T-cell (primary cell): Measurements from ENCODE around the gene KLHDC3. TPM values are rescaled to one million over a fixed set of nuclear protein-coding genes. Genes with fewer than 3 reads are reported as not detected.

Experiments
- ATAC-seq, 4 experiments: fragments of 200-7000 bp in 3 of 4; fragments of 150-1000 bp in 1 of 4; cut with Tn5 transposase; replicated peaks in 1 of 4; 1 replicate in 3 of 4; 2 replicates in 1 of 4; pipeline ENCODE4 v1.10.0; 2021; ENCODE audit warnings: moderate library complexity in 3 of 4, mild to moderate bottlenecking in 2 of 4, moderate number of reproducible peaks in 1 of 4
- CTCF ChIA-PET, 2 donors: fragments of 300-600 bp; sonication (Branson Sonifier 250); formaldehyde crosslinking; loops; one replicate each; lab custom pipeline; 2022; ENCODE audit warnings: antibody characterized with exemption in 2 of 2; lab: Charles Lee
- POLR2A ChIA-PET, 2 donors: fragments of 300-600 bp; sonication (Branson Sonifier 250); formaldehyde crosslinking; loops; one replicate each; lab custom pipeline; 2022; ENCODE audit warnings: antibody characterized with exemption in 2 of 2; lab: Charles Lee
- DNase-seq, 35 experiments: peaks; one replicate each; pipeline versions ENCODE4 v3.0.0 to v3.0.0-alpha.2; 2013 to 2023
- H3K27ac ChIP-seq: one replicate; pipeline ENCODE4 v1.5.1; 2013; ENCODE audit warnings: low read length
- H3K27me3 ChIP-seq, 2 experiments: replicated peaks in 1 of 2; 1 replicate in 1 of 2; 2 replicates in 1 of 2; pipeline versions ENCODE4 v1.6.1 to v1.7.0; 2013; ENCODE audit warnings: low read length in 1 of 2, mixed read lengths in 1 of 2; ENCODE audit not compliant: control insufficient read depth in 2 of 2, insufficient read depth in 2 of 2; ENCODE audit errors: extremely low read depth in 1 of 2
- H3K36me3 ChIP-seq, 2 donors: 1 replicate in 1 of 2; 2 replicates in 1 of 2; pipeline versions ENCODE4 v1.6.1 to v1.7.0; 2013; ENCODE audit warnings: low read length in 1 of 2; ENCODE audit not compliant: control insufficient read depth in 2 of 2, insufficient read depth in 1 of 2; ENCODE audit errors: extremely low read depth in 1 of 2
- H3K4me1 ChIP-seq, 2 experiments: 1 replicate in 1 of 2; 2 replicates in 1 of 2; pipeline versions ENCODE4 v1.6.1 to v1.7.0; 2013; ENCODE audit warnings: low read length in 2 of 2, mixed read lengths in 1 of 2; ENCODE audit not compliant: insufficient read depth in 2 of 2, control insufficient read depth in 1 of 2; ENCODE audit errors: extremely low read depth in 1 of 2
- H3K4me3 ChIP-seq, 2 donors: 1 replicate in 1 of 2; 2 replicates in 1 of 2; pipeline versions ENCODE4 v1.5.1 to v1.7.0; 2013; ENCODE audit warnings: mild to moderate bottlenecking in 2 of 2, low read length in 1 of 2, moderate library complexity in 1 of 2; ENCODE audit not compliant: control insufficient read depth in 1 of 2; ENCODE audit errors: extremely low read depth in 1 of 2
- H3K9me3 ChIP-seq: 2 replicates; pipeline ENCODE4 v1.7.0; 2013
- H3K27ac Mint-ChIP-seq, 2 donors: one replicate each; pipeline ENCODE4 v1.8.0; 2020 to 2021; ENCODE audit warnings: mild to moderate bottlenecking in 2 of 2, mixed read lengths in 2 of 2
- H3K27me3 Mint-ChIP-seq, 2 donors: one replicate each; pipeline ENCODE4 v1.8.0; 2021 to 2022; ENCODE audit warnings: mixed read lengths in 2 of 2
- H3K36me3 Mint-ChIP-seq: one replicate; pipeline ENCODE4 v1.8.0; 2021; ENCODE audit warnings: mixed read lengths
- H3K4me1 Mint-ChIP-seq, 3 donors: one replicate each; pipeline ENCODE4 v1.8.0; 2020 to 2022; ENCODE audit warnings: mixed read lengths in 3 of 3, mild to moderate bottlenecking in 1 of 3
- H3K4me3 Mint-ChIP-seq, 3 donors: one replicate each; pipeline ENCODE4 v1.8.0; 2020 to 2022; ENCODE audit warnings: mild to moderate bottlenecking in 3 of 3, mixed read lengths in 3 of 3, moderate library complexity in 3 of 3
- H3K9me3 Mint-ChIP-seq, 3 donors: one replicate each; pipeline ENCODE4 v1.8.0; 2020 to 2022; ENCODE audit warnings: mixed read lengths in 3 of 3
- WGBS: methylation state at CpG from one replicate; pipeline ENCODE4 v1.1.5; 2013; ENCODE audit warnings: missing lambda C conversion rate; ENCODE audit not compliant: insufficient coverage; 5-methylcytosine and 5-hydroxymethylcytosine counted together
- total RNA-seq, 35 experiments: library from RNA in 6 of 35; stranded (reverse) in 6 of 35; fragments of 120-200 nt in 1 of 35; gene quantifications; one replicate each; pipeline versions ENCODE4 v1.2.1 to v1.2.4 and lab custom pipeline; 2013 to 2026

KLHDC3 gene
- total RNA-seq, 5 donors from 2014 or later (not counting 1 experiment from before 2014, with no cell fraction given) = 40.5 to 75.3 (median 66.9) TPM

GRCh38 chr6:42978839-42979522 lies 35.1 kb upstream of the KLHDC3 start, which contains the start of gene PEX6:
TSS of gene PEX6 (minus strand) at chr6:42979181. CDS start at chr6:42979150, 31 bp downstream.
- H3K4me1 Mint-ChIP-seq = peaks cover 48 to 54% (median 49%) of the 10 kb centered on the region in 3 donors

GRCh38 chr6:42979523-42980177 lies 34.4 kb upstream of the KLHDC3 start:
- WGBS = 18% methylated on average over 6 of the region's 9 CpGs
- Mint-ChIP-seq H3K27me3 (no peaks in the 10 kb centered on the region), H3K4me1 (peaks cover 50 to 57% (median 50%) of the 10 kb centered on the region in 3 donors), H3K9me3 (no peaks in the 10 kb centered on the region), H3K27ac (peak overlapping the region; percentile 97 to 99), H3K36me3 (no peaks in the 10 kb centered on the region), H3K4me3 (peak overlapping the region; percentile 88 to 93 (median 92))
- ATAC-seq = peak; percentile 6 to 18 (median 10)
- Histone ChIP-seq H3K27me3 (no peaks in the 10 kb centered on the region), H3K36me3 (peaks cover 0 to 6% of the 10 kb centered on the region in 2 donors), H3K4me3 (peak overlapping the region; percentile 72 to 85), H3K4me1 (peaks cover 23 to 49% of the 10 kb centered on the region in 2 experiments), H3K27ac (peak overlapping the region; percentile 85), H3K9me3 (no peaks in the 10 kb centered on the region)
- ChIA-PET POLR2A (interaction anchor here (0.5 to 1.6 kb wide), 15 partner anchors 11 to 1019 kb away, joined by 3 to 15 read pairs (median 4); partner anchors contain the start of genes CNPY3 (in 1 of the 2), CUL7 (in 1 of the 2), KLHDC3 (in 1 of the 2) and MEA1 (in 1 of the 2)), CTCF (interaction anchor here (0.5 to 1.1 kb wide), 10 partner anchors 8 to 309 kb away, joined by 3 to 5 read pairs (median 3); partner anchors contain the start of genes KLC4 (in 1 of the 2) and MRPL2 (in 1 of the 2))
- DNase-seq = peak in 1 of 35 experiments; percentile 37

More at GRCh38 chr6:42978839-42979522, 35.1 kb upstream of the KLHDC3 start, which contains the start of gene PEX6:
- Mint-ChIP-seq H3K36me3 (no peaks in the 10 kb centered on the region), H3K27ac (peak within 1 kb of the TSS; percentile 97 to 99), H3K9me3 (no peaks in the 10 kb centered on the region), H3K4me3 (peak within 1 kb of the TSS; percentile 88 to 93 (median 92)), H3K27me3 (no peaks in the 10 kb centered on the region)
- peaks cover 0 to 9% of the 10 kb centered on the region in 2 donors for H3K36me3 ChIP-seq
- ATAC-seq (peak; percentile 94 to 96 (median 95)), DNase-seq (peak; percentile 88 to 98 (median 95))
- POLR2A ChIA-PET = interaction anchor here (0.5 to 1.6 kb wide), 17 partner anchors 11 to 1019 kb away, joined by 3 to 15 read pairs (median 4); partner anchors contain the start of genes BICRAL (in 1 of the 2), CNPY3 (in 1 of the 2), CUL7 (in 1 of the 2) and KLHDC3 (in 1 of the 2)
- H3K9me3 ChIP-seq = no peaks in the 10 kb centered on the region
- H3K27me3 ChIP-seq = no peaks in the 10 kb centered on the region
- WGBS = 0% methylated on average over 43 of the region's 59 CpGs
- peak within 1 kb of the TSS; percentile 72 to 85 for H3K4me3 ChIP-seq
- H3K4me1 ChIP-seq = peaks cover 23 to 48% of the 10 kb centered on the region in 2 experiments
- H3K27ac ChIP-seq = peak within 1 kb of the TSS; percentile 85
- CTCF ChIA-PET = interaction anchor here (0.5 to 1.1 kb wide), 11 partner anchors 9 to 308 kb away, joined by 3 to 5 read pairs (median 3); partner anchors contain the start of genes KLC4 (in 1 of the 2) and MRPL2 (in 1 of the 2)

- peak overlapping the region; percentile 17 to 60 for H3K27ac Mint-ChIP-seq
- peaks cover 53 to 65% (median 56%) of the 10 kb centered on the region in 3 donors for H3K4me1 Mint-ChIP-seq
- no peaks in the 10 kb centered on the region for H3K27me3 Mint-ChIP-seq
- peaks cover 24 to 59% of the 10 kb centered on the region in 2 experiments for H3K4me1 ChIP-seq
- H3K9me3 ChIP-seq = no peaks in the 10 kb centered on the region
- no peaks in the 10 kb centered on the region for H3K36me3 Mint-ChIP-seq
- no peak overlapping the region for H3K27ac ChIP-seq
- DNase-seq = no peak
- peak overlapping the region in 2 of 3 donors; percentile 1 to 4 for H3K4me3 Mint-ChIP-seq
- no peak for ATAC-seq
- CTCF ChIA-PET = no interaction called here
- POLR2A ChIA-PET = no interaction called here
- H3K27me3 ChIP-seq = no peaks in the 10 kb centered on the region
- 83% methylated on average over 1 of the region's 5 CpGs for WGBS
- H3K36me3 ChIP-seq = no peaks in the 10 kb centered on the region
- H3K9me3 Mint-ChIP-seq = no peaks in the 10 kb centered on the region
- no peak overlapping the region for H3K4me3 ChIP-seq
These were observed 32.2 kb upstream of the KLHDC3 start for GRCh38 chr6:42981836-42982235.

GRCh38 chr6:42984001-42984923 lies 29.8 kb upstream of the KLHDC3 start, which contains the start of gene PPP2R5D:
TSS of gene PPP2R5D (plus strand) at chr6:42984570. CDS start at chr6:42984678, 108 bp downstream.
- no peaks in the 10 kb centered on the region for H3K9me3 Mint-ChIP-seq
- ATAC-seq (peak; percentile 91 to 95 (median 92)), DNase-seq (peak; percentile 92 to 99 (median 98))
- 0% methylated on average over 41 of the region's 59 CpGs for WGBS
- H3K9me3 ChIP-seq = no peaks in the 10 kb centered on the region
- peak within 1 kb of the TSS; percentile 74 to 79 for H3K4me3 ChIP-seq
- no peaks in the 10 kb centered on the region for H3K27me3 Mint-ChIP-seq
- peaks cover 0 to 17% of the 10 kb centered on the region in 2 donors for H3K36me3 ChIP-seq
- H3K36me3 Mint-ChIP-seq = peaks cover 17% of the 10 kb centered on the region
- peak within 1 kb of the TSS; percentile 87 for H3K27ac ChIP-seq
- H3K4me3 Mint-ChIP-seq = peak within 1 kb of the TSS; percentile 89 to 95 (median 92)
- H3K4me1 Mint-ChIP-seq = peaks cover 54 to 68% (median 66%) of the 10 kb centered on the region in 3 donors
- peaks cover 14 to 48% of the 10 kb centered on the region in 2 experiments for H3K4me1 ChIP-seq
- no peaks in the 10 kb centered on the region for H3K27me3 ChIP-seq
- ChIA-PET POLR2A (interaction anchor here (0.6 to 1.8 kb wide), 8 partner anchors 14 to 203 kb away, joined by 3 to 22 read pairs (median 7); partner anchors contain the start of genes CNPY3 (in 2 of the 2), KLC4 (in 1 of the 2), KLHDC3 (in 1 of the 2) and MEA1 (in 1 of the 2)), CTCF (interaction anchor here in 1 of 2 donors (0.6 to 1.4 kb wide), 7 partner anchors 21 to 323 kb away, joined by 3 to 6 read pairs (median 4); partner anchors contain the start of genes CNPY3, KLC4, KLHDC3 and MEA1)
- H3K27ac Mint-ChIP-seq = peak within 1 kb of the TSS; percentile 94 to 96

- Histone ChIP-seq H3K36me3 (peaks cover 7 to 23% of the 10 kb centered on the region in 2 donors), H3K9me3 (no peaks in the 10 kb centered on the region), H3K27ac (peak overlapping the region; percentile 27), H3K4me3 (peak overlapping the region; percentile 74 to 79), H3K4me1 (peaks cover 10 to 41% of the 10 kb centered on the region in 2 experiments), H3K27me3 (no peaks in the 10 kb centered on the region)
- ATAC-seq (peak in 2 of 4 experiments; percentile 0 to 1), DNase-seq (peak in 7 of 35 experiments; percentile 8 to 38 (median 10))
- H3K4me3 Mint-ChIP-seq = peak overlapping the region; percentile 89 to 95 (median 92)
- H3K4me1 Mint-ChIP-seq = peaks cover 51 to 64% (median 61%) of the 10 kb centered on the region in 3 donors
- 4% methylated on average over 8 of the region's 13 CpGs for WGBS
- peak overlapping the region; percentile 65 to 81 for H3K27ac Mint-ChIP-seq
- ChIA-PET POLR2A (interaction anchor here (0.5 to 1.8 kb wide), 4 partner anchors 29 to 1403 kb away, joined by 4 to 22 read pairs (median 8); partner anchors contain the start of genes CDC5L (in 1 of the 2), CNPY3 (in 1 of the 2), KLHDC3 (in 1 of the 2) and MEA1 (in 1 of the 2)), CTCF (interaction anchor here in 1 of 2 donors (1.0 to 1.4 kb wide), 5 partner anchors 9 to 56 kb away, joined by 3 to 6 read pairs (median 3); partner anchors contain the start of genes CNPY3, KLHDC3 and MEA1)
- H3K27me3 Mint-ChIP-seq = no peaks in the 10 kb centered on the region
- peaks cover 24% of the 10 kb centered on the region for H3K36me3 Mint-ChIP-seq
- H3K9me3 Mint-ChIP-seq = no peaks in the 10 kb centered on the region
These were observed 29.0 kb upstream of the KLHDC3 start for GRCh38 chr6:42984924-42985475.
